ENCODE results near the gene GPS2. TPM values are rescaled to one million over a fixed set of nuclear protein-coding genes. Genes with fewer than 3 reads are reported as not detected.
A peak's percentile ranks its signal among the peaks of the same experiment; 100 is the strongest.

GPS2 gene
- total and polyA plus RNA-seq, 2 experiments from 2014 or later = 83.4 to 122 TPM

DNA sequence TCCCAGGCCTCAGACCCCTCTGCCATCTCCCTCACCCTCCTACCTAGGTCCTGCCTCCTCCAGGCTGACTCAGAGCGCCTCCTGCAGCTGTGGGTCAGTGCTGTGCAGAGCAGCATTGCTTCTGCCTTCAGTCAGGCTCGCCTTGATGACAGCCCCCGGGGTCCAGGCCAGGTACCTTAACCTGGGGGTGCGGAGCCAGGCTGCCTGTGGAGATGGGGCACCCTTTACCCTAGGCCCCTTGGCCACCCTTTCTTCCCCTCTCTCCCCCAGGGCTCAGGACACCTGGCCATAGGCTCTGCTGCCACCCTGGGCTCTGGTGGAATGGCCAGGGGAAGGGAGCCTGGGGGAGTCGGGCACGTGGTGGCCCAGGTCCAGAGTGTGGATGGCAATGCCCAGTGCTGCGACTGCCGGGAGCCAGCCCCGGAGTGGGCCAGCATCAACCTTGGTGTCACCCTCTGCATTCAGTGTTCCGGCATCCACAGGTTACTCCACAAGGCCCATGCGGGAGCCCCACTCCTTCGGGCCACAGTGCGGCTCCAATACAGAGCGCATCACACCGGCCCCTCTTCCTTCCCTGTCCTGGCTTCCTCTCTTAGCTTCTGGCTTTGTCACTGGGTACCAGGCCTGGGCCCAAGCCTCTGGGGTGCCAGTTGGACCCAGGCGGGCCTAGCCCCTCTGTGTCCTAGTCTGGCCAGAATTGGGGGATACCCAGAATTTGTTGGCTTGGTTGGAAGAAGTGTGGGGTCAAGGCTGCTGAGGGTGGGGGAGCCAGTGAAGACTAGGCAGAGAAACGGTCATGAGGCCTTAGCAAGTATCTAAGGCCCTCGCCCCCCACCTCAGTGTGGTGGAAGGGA, 31.8 kb upstream of the GPS2 start:
- Histone ChIP-seq H3K27ac (ENCODE audit: low read depth) (no peak overlapping the region), H3K36me3 (ENCODE audit: insufficient read depth) (no peaks in the 10 kb centered on the region), H3K79me2 (replicated peaks; ENCODE audit: insufficient read depth) (no peaks in the 10 kb centered on the region), H3K27me3 (ENCODE audit: insufficient read depth) (no peaks in the 10 kb centered on the region), H3K4me3 (no peak overlapping the region), H2AFZ (no peak overlapping the region), H3K4me1 (ENCODE audit: insufficient read depth) (peaks cover 6% of the 10 kb centered on the region), H3K4me2 (no peak overlapping the region), H3F3A (replicated peaks; ENCODE audit: low read depth) (peaks cover 17% of the 10 kb centered on the region; the same call in 1 of the 2 replicates), H4K20me1 (replicated peaks; ENCODE audit: insufficient read depth) (0 out of 2 replicates have a peak, but pooled peaks cover 3% of the 10 kb centered on the region), H3K9me2 (ENCODE audit: insufficient read depth) (no peaks in the 10 kb centered on the region)
- ATAC-seq = no peak
- Mint-ChIP-seq H3K4me1 (peaks cover 16% of the 10 kb centered on the region), H3K4me3 (no peak overlapping the region), H3K9me3 (no peaks in the 10 kb centered on the region), H3K27ac (peak overlapping the region; percentile 33; the same call in 1 of the 2 replicates), H3K27me3 (ENCODE audit: insufficient read depth, low read depth, poor library complexity) (peaks cover 32% of the 10 kb centered on the region), H3K36me3 (ENCODE audit: low read depth) (peaks cover 3% of the 10 kb centered on the region; the same call in 2 of the 3 replicates)
- DNase-seq (ENCODE audit: low spot score) = no peak
- TF ChIP-seq ZNF114 (CRISPR knock-in tag; IDR thresholded peaks at IDR 0.05) = no peak
- TF ChIP-seq, protein P1, sequence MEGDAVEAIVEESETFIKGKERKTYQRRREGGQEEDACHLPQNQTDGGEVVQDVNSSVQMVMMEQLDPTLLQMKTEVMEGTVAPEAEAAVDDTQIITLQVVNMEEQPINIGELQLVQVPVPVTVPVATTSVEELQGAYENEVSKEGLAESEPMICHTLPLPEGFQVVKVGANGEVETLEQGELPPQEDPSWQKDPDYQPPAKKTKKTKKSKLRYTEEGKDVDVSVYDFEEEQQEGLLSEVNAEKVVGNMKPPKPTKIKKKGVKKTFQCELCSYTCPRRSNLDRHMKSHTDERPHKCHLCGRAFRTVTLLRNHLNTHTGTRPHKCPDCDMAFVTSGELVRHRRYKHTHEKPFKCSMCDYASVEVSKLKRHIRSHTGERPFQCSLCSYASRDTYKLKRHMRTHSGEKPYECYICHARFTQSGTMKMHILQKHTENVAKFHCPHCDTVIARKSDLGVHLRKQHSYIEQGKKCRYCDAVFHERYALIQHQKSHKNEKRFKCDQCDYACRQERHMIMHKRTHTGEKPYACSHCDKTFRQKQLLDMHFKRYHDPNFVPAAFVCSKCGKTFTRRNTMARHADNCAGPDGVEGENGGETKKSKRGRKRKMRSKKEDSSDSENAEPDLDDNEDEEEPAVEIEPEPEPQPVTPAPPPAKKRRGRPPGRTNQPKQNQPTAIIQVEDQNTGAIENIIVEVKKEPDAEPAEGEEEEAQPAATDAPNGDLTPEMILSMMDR (conservative IDR thresholded peaks at IDR 0.05; ENCODE audit: low read depth in 2 of 2) = peak in 1 of 2 experiments; percentile 52; a peak in 2 of 4 replicates

DNA sequence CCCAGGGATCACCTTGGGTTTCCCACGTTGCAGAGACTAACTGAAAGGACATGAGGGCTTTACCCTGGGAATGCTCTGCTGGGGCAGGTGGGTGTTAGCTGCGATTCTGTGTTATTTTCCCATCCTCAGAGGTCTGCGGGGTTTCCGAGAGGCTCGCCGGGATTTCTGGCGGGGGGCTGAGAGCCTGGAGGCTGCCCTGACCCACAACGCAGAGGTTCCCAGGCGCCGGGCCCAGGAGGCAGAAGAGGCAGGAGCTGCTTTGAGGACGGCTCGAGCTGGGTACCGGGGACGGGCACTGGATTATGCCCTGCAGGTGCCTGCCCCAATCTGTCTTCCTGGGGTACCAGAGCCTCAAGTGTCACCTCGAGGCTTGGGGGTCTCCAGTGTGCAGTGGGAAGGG, 28.1 kb upstream of the GPS2 start:
- no peak overlapping the region for H3K27ac ChIP-seq (ENCODE audit: low read depth)
- no peaks in the 10 kb centered on the region for H3K9me2 ChIP-seq (ENCODE audit: insufficient read depth)
- H4K20me1 ChIP-seq (replicated peaks; ENCODE audit: insufficient read depth) = 0 out of 2 replicates have a peak, but pooled peaks cover 3% of the 10 kb centered on the region
- Mint-ChIP-seq H3K4me1 (no peaks in the 10 kb centered on the region), H3K36me3 (ENCODE audit: low read depth) (peaks cover 7% of the 10 kb centered on the region), H3K9me3 (no peaks in the 10 kb centered on the region), H3K4me3 (no peak overlapping the region; the same call in 2 of the 3 replicates), H3K27ac (no peak overlapping the region), H3K27me3 (ENCODE audit: insufficient read depth, low read depth, poor library complexity) (peaks cover 10% of the 10 kb centered on the region)
- H3F3A ChIP-seq (replicated peaks; ENCODE audit: low read depth) = 0 out of 2 replicates have a peak, but pooled peaks cover 6% of the 10 kb centered on the region
- no peak overlapping the region for H3K4me2 ChIP-seq
- ATAC-seq = no peak
- no peak for DNase-seq (ENCODE audit: low spot score)
- no peaks in the 10 kb centered on the region; the same call in 1 of the 2 replicates for H3K36me3 ChIP-seq (ENCODE audit: insufficient read depth)
- H3K27me3 ChIP-seq (ENCODE audit: insufficient read depth) = no peaks in the 10 kb centered on the region
- H3K4me1 ChIP-seq (ENCODE audit: insufficient read depth) = no peaks in the 10 kb centered on the region
- no peak overlapping the region for H2AFZ ChIP-seq
- no peaks in the 10 kb centered on the region for H3K79me2 ChIP-seq (replicated peaks; ENCODE audit: insufficient read depth)
- H3K4me3 ChIP-seq = no peak overlapping the region
- TF ChIP-seq CREB1 (CRISPR knock-in tag; IDR thresholded peaks at IDR 0.05; ENCODE audit: low read depth) (no peak), JUNB (IDR thresholded peaks at IDR 0.05; ENCODE audit: unreplicated experiment) (no peak), EZH2 (IDR thresholded peaks at IDR 0.05; ENCODE audit: low read depth, unreplicated experiment) (no peak), NANOG (IDR thresholded peaks at IDR 0.05; ENCODE audit: borderline replicate concordance) (no peak), ZNF331 (CRISPR knock-in tag; IDR thresholded peaks at IDR 0.05; ENCODE audit: low read depth) (no peak), POLR2AphosphoS5 (IDR thresholded peaks at IDR 0.05; ENCODE audit: low read depth) (no peak), STAT1 (IDR thresholded peaks at IDR 0.05; ENCODE audit: unreplicated experiment) (no peak), EZH2phosphoT487 (IDR thresholded peaks at IDR 0.05; ENCODE audit: unreplicated experiment) (no peak)
- TF ChIP-seq, protein P2, sequence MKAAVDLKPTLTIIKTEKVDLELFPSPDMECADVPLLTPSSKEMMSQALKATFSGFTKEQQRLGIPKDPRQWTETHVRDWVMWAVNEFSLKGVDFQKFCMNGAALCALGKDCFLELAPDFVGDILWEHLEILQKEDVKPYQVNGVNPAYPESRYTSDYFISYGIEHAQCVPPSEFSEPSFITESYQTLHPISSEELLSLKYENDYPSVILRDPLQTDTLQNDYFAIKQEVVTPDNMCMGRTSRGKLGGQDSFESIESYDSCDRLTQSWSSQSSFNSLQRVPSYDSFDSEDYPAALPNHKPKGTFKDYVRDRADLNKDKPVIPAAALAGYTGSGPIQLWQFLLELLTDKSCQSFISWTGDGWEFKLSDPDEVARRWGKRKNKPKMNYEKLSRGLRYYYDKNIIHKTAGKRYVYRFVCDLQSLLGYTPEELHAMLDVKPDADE (IDR thresholded peaks at IDR 0.05) = no peak
- TF ChIP-seq, protein P1 (conservative IDR thresholded peaks at IDR 0.05; ENCODE audit: low read depth in 2 of 2) = no peak
